ENCODE results near the gene ZBTB26. TPM values are rescaled to one million over a fixed set of nuclear protein-coding genes. Genes with fewer than 3 reads are reported as not detected.

Gene ZBTB26
- total RNA-seq, 1 donor from 2014 or later: 7.9 TPM

DNA sequence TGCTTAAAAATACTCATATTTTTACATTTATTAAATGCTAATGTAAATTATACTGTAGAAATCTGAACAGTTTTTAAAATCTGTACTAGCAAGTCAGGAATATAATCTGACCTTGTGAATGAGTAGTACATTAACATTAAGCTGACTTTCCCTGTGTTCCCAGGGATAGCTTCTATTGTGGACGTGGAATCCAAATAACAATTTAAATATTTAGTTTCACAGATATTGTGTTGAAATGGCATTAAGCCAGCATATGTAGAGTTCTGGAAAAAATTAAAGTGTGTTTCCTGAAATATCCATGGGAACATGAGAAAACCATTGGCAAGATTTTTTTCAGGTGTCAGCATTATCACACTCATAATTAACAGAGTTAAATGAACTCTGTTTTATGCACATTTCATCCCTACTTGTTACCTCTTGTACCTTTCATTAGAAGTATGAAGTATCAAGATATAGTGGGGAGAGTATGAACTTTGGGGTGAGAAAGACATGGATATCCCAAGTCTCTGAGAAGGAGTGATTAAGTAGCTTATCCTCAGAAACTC is 15.2 kb upstream of the ZBTB26 start:
- Histone ChIP-seq H3K4me1 (peaks cover 56% of the 10 kb centered on the region), H3K36me3 (no peaks in the 10 kb centered on the region), H3K4me3 (no peak overlapping the region), H3K9me3 (no peaks in the 10 kb centered on the region), H3K27ac (no peak overlapping the region), H3K27me3 (no peaks in the 10 kb centered on the region)
- DNase-seq (ENCODE audit: extremely low spot score in 2 of 2): no peak
- TF ChIP-seq, protein P1, sequence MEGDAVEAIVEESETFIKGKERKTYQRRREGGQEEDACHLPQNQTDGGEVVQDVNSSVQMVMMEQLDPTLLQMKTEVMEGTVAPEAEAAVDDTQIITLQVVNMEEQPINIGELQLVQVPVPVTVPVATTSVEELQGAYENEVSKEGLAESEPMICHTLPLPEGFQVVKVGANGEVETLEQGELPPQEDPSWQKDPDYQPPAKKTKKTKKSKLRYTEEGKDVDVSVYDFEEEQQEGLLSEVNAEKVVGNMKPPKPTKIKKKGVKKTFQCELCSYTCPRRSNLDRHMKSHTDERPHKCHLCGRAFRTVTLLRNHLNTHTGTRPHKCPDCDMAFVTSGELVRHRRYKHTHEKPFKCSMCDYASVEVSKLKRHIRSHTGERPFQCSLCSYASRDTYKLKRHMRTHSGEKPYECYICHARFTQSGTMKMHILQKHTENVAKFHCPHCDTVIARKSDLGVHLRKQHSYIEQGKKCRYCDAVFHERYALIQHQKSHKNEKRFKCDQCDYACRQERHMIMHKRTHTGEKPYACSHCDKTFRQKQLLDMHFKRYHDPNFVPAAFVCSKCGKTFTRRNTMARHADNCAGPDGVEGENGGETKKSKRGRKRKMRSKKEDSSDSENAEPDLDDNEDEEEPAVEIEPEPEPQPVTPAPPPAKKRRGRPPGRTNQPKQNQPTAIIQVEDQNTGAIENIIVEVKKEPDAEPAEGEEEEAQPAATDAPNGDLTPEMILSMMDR (IDR thresholded peaks at IDR 0.05): no peak
- TF ChIP-seq POLR2A (IDR thresholded peaks at IDR 0.05): no peak
- no peak for TF ChIP-seq POLR2AphosphoS5 (IDR thresholded peaks at IDR 0.05; ENCODE audit: insufficient read depth in 1 of 2, low read depth in 1 of 2)
- intact Hi-C loops (cut with DNase I): no loop called here

GRCh38 chr9:122944960-122945888 is 13.9 kb upstream of the ZBTB26 start:
- no peak overlapping the region for H3K27ac ChIP-seq
- intact Hi-C loops (cut with DNase I): no loop called here
- no peak overlapping the region for H3K4me3 ChIP-seq
- no peaks in the 10 kb centered on the region for H3K9me3 ChIP-seq
- TF ChIP-seq POLR2AphosphoS5 (IDR thresholded peaks at IDR 0.05; ENCODE audit: insufficient read depth in 1 of 2, low read depth in 1 of 2) (no peak), POLR2A (IDR thresholded peaks at IDR 0.05) (no peak)
- TF ChIP-seq, protein P1 (IDR thresholded peaks at IDR 0.05): no peak
- no peaks in the 10 kb centered on the region for H3K36me3 ChIP-seq
- DNase-seq (ENCODE audit: extremely low spot score in 2 of 2): no peak
- H3K4me1 ChIP-seq: peaks cover 59% of the 10 kb centered on the region
- no peaks in the 10 kb centered on the region for H3K27me3 ChIP-seq

GRCh38 chr9:122941582-122942234 is 10.4 kb upstream of the ZBTB26 start:
- DNase-seq (ENCODE audit: extremely low spot score in 2 of 2): no peak
- H3K36me3 ChIP-seq: peaks cover 0 to 15% of the 10 kb centered on the region in 2 donors
- no peaks in the 10 kb centered on the region for H3K9me3 ChIP-seq
- peak in 1 of 2 donors; percentile 42 for TF ChIP-seq POLR2AphosphoS5 (IDR thresholded peaks at IDR 0.05; ENCODE audit: insufficient read depth in 1 of 2, low read depth in 1 of 2)
- TF ChIP-seq POLR2A (IDR thresholded peaks at IDR 0.05): no peak
- H3K27ac ChIP-seq: peak overlapping the region; percentile 89
- peak overlapping the region; percentile 69 to 77 for H3K4me3 ChIP-seq
- peaks cover 43% of the 10 kb centered on the region for H3K4me1 ChIP-seq
- H3K27me3 ChIP-seq: no peaks in the 10 kb centered on the region
- intact Hi-C loops (cut with DNase I): no loop called here

GRCh38 chr9:122940749-122941581 is 9.7 kb upstream of the ZBTB26 start, which contains the start of gene RABGAP1:
Gene RABGAP1 (plus strand): TSS chr9:122941020. CDS start chr9:122957060, 16,040 bp downstream.
- TF ChIP-seq POLR2AphosphoS5 (IDR thresholded peaks at IDR 0.05; ENCODE audit: insufficient read depth in 1 of 2, low read depth in 1 of 2): peak; percentile 41 to 95
- peak in 1 of 2 donors; percentile 76 for TF ChIP-seq POLR2A (IDR thresholded peaks at IDR 0.05)
- TF ChIP-seq, protein P1 (IDR thresholded peaks at IDR 0.05): no peak
- DNase-seq (ENCODE audit: extremely low spot score in 2 of 2): peak; percentile 97 to 98
- Histone ChIP-seq H3K27ac (peak within 1 kb of the TSS; percentile 89), H3K9me3 (no peaks in the 10 kb centered on the region), H3K27me3 (no peaks in the 10 kb centered on the region), H3K4me1 (peaks cover 36% of the 10 kb centered on the region), H3K36me3 (peaks cover 0 to 19% of the 10 kb centered on the region in 2 donors), H3K4me3 (peak within 1 kb of the TSS; percentile 69 to 77)
- intact Hi-C loops (cut with DNase I): no loop called here

- peaks cover 0 to 19% of the 10 kb centered on the region in 2 donors for H3K36me3 ChIP-seq
- peaks cover 32% of the 10 kb centered on the region for H3K4me1 ChIP-seq
- TF ChIP-seq, protein P1 (IDR thresholded peaks at IDR 0.05): no peak
- no peak for TF ChIP-seq POLR2A (IDR thresholded peaks at IDR 0.05)
- no peak for TF ChIP-seq POLR2AphosphoS5 (IDR thresholded peaks at IDR 0.05; ENCODE audit: insufficient read depth in 1 of 2, low read depth in 1 of 2)
- peak overlapping the region; percentile 89 for H3K27ac ChIP-seq
- H3K9me3 ChIP-seq: no peaks in the 10 kb centered on the region
- DNase-seq (ENCODE audit: extremely low spot score in 2 of 2): no peak
- intact Hi-C loops (cut with DNase I): no loop called here
- no peaks in the 10 kb centered on the region for H3K27me3 ChIP-seq
- peak overlapping the region; percentile 69 to 77 for H3K4me3 ChIP-seq
Observed at GRCh38 chr9:122940454-122940748, 9.1 kb upstream of the ZBTB26 start.
